Measurements from ENCODE around the gene CPA5. TPM values are rescaled to one million over a fixed set of nuclear protein-coding genes. Genes with fewer than 3 reads are reported as not detected.

Gene CPA5
- total and polyA plus RNA-seq, 2 experiments from 2014 or later, result not detected

DNA sequence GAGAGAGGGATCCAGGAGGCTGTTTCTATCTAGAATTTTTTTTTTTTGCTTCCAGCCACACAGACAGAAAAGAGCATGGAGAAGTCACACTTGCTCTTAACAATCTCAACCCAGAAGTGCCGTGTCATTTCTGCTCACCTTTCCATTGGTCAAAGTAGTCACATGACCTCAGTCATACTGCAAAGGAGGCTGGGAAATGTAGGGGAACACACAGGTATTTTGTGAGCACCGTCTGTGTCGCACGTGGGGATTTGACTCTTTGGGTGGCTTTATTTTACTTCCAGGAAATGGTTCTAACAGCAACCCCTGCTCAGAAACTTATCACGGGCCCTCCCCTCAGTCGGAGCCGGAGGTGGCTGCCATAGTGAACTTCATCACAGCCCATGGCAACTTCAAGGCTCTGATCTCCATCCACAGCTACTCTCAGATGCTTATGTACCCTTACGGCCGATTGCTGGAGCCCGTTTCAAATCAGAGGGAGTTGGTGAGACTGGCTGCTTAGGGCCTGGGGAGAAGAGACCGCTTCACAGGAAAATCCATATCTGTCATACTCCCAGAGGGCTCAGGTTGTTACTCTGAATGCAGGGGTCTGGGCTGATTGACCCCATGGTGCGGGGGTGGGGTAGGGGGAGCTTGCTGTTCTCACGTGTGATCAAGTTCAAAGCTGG, 22.6 kb downstream of the CPA5 start (continued):
- TF ChIP-seq, protein P1, sequence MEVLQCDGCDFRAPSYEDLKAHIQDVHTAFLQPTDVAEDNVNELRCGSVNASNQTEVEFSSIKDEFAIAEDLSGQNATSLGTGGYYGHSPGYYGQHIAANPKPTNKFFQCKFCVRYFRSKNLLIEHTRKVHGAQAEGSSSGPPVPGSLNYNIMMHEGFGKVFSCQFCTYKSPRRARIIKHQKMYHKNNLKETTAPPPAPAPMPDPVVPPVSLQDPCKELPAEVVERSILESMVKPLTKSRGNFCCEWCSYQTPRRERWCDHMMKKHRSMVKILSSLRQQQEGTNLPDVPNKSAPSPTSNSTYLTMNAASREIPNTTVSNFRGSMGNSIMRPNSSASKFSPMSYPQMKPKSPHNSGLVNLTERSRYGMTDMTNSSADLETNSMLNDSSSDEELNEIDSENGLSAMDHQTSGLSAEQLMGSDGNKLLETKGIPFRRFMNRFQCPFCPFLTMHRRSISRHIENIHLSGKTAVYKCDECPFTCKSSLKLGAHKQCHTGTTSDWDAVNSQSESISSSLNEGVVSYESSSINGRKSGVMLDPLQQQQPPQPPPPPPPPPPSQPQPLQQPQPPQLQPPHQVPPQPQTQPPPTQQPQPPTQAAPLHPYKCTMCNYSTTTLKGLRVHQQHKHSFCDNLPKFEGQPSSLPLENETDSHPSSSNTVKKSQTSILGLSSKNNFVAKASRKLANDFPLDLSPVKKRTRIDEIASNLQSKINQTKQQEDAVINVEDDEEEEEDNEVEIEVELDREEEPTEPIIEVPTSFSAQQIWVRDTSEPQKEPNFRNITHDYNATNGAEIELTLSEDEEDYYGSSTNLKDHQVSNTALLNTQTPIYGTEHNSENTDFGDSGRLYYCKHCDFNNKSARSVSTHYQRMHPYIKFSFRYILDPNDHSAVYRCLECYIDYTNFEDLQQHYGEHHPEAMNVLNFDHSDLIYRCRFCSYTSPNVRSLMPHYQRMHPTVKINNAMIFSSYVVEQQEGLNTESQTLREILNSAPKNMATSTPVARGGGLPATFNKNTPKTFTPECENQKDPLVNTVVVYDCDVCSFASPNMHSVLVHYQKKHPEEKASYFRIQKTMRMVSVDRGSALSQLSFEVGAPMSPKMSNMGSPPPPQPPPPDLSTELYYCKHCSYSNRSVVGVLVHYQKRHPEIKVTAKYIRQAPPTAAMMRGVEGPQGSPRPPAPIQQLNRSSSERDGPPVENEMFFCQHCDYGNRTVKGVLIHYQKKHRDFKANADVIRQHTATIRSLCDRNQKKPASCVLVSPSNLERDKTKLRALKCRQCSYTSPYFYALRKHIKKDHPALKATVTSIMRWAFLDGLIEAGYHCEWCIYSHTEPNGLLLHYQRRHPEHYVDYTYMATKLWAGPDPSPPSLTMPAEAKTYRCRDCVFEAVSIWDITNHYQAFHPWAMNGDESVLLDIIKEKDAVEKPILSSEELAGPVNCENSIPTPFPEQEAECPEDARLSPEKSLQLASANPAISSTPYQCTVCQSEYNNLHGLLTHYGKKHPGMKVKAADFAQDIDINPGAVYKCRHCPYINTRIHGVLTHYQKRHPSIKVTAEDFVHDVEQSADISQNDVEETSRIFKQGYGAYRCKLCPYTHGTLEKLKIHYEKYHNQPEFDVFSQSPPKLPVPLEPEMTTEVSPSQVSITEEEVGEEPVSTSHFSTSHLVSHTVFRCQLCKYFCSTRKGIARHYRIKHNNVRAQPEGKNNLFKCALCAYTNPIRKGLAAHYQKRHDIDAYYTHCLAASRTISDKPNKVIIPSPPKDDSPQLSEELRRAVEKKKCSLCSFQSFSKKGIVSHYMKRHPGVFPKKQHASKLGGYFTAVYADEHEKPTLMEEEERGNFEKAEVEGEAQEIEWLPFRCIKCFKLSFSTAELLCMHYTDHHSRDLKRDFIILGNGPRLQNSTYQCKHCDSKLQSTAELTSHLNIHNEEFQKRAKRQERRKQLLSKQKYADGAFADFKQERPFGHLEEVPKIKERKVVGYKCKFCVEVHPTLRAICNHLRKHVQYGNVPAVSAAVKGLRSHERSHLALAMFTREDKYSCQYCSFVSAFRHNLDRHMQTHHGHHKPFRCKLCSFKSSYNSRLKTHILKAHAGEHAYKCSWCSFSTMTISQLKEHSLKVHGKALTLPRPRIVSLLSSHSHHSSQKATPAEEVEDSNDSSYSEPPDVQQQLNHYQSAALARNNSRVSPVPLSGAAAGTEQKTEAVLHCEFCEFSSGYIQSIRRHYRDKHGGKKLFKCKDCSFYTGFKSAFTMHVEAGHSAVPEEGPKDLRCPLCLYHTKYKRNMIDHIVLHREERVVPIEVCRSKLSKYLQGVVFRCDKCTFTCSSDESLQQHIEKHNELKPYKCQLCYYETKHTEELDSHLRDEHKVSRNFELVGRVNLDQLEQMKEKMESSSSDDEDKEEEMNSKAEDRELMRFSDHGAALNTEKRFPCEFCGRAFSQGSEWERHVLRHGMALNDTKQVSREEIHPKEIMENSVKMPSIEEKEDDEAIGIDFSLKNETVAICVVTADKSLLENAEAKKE (CRISPR knock-in tag; IDR thresholded peaks at IDR 0.05), result no peak
- no peak for TF ChIP-seq JUNB (IDR thresholded peaks at IDR 0.05; ENCODE audit: unreplicated experiment)
- TF ChIP-seq EZH2phosphoT487 (IDR thresholded peaks at IDR 0.05; ENCODE audit: unreplicated experiment), result no peak
- no peak for TF ChIP-seq ZNF331 (CRISPR knock-in tag; IDR thresholded peaks at IDR 0.05; ENCODE audit: low read depth)
- no peak for TF ChIP-seq EZH2 (IDR thresholded peaks at IDR 0.05; ENCODE audit: low read depth, unreplicated experiment)
- TF ChIP-seq NANOG (IDR thresholded peaks at IDR 0.05; ENCODE audit: borderline replicate concordance), result no peak
- TF ChIP-seq, protein P2, sequence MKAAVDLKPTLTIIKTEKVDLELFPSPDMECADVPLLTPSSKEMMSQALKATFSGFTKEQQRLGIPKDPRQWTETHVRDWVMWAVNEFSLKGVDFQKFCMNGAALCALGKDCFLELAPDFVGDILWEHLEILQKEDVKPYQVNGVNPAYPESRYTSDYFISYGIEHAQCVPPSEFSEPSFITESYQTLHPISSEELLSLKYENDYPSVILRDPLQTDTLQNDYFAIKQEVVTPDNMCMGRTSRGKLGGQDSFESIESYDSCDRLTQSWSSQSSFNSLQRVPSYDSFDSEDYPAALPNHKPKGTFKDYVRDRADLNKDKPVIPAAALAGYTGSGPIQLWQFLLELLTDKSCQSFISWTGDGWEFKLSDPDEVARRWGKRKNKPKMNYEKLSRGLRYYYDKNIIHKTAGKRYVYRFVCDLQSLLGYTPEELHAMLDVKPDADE (IDR thresholded peaks at IDR 0.05), result no peak
- no peak for TF ChIP-seq STAT1 (IDR thresholded peaks at IDR 0.05; ENCODE audit: unreplicated experiment)

Data from GM23338 (cell line).